GM12878 (cell line): Measurements from ENCODE around the gene POLR2B. TPM values are rescaled to one million over a fixed set of nuclear protein-coding genes. Genes with fewer than 3 reads are reported as not detected.

Experiments used
- ATAC-seq: fragments of 200-7000 bp; cut with Tn5 transposase; 3 replicates; pipeline ENCODE4 v1.9.1; 2020; ENCODE audit warnings: mild to moderate bottlenecking, moderate library complexity
- BruUV-seq: library from RNA; stranded (reverse); fragments of 400-500 nt; replicated peaks from 2 replicates; lab custom pipeline; 2021; lab: Mats Ljungman, UMichigan
- CTCF ChIA-PET: fragments of 300-600 bp; sonication (Branson Sonifier 250); formaldehyde crosslinking; extraction: SDS; loops from one replicate; lab custom pipeline; 2021; ENCODE audit warnings: inconsistent platforms; lab: Yijun Ruan, JAX
- POLR2A ChIA-PET: fragments of 350-600 bp; formaldehyde crosslinking; extraction: SDS; loops from one replicate; lab custom pipeline; 2021; ENCODE audit warnings: inconsistent platforms; lab: Charles Lee
- RAD21 ChIA-PET: fragments of 300-600 bp; sonication (Branson Sonifier 250); formaldehyde crosslinking; loops from one replicate; lab custom pipeline; 2023; ENCODE audit warnings: antibody characterized with exemption; ENCODE audit not compliant: unreplicated experiment; lab: Charles Lee
- SMC1A ChIA-PET: fragments of 300-600 bp; sonication (Branson Sonifier 250); formaldehyde crosslinking; loops from one replicate; lab custom pipeline; 2023; ENCODE audit not compliant: unreplicated experiment, uncharacterized antibody; lab: Charles Lee
- DNase-seq: peaks from one replicate; pipeline ENCODE4 v3.0.0-alpha.2; 2011; ENCODE audit warnings: low read depth, low spot score
- FAIRE-seq: peaks from 3 replicates; lab custom pipeline; 2011; peaks lifted over from hg19 to GRCh38; lab: Jason Lieb, UNC
- H2AFZ ChIP-seq: 2 replicates; pipeline ENCODE4 v1.6.0; 2011; ENCODE audit warnings: low read depth, low read length, control low read depth; ENCODE audit not compliant: control insufficient read depth
- H3K27ac ChIP-seq: 2 replicates; pipeline ENCODE4 v1.5.1; 2011; ENCODE audit warnings: control low read depth; ENCODE audit not compliant: control insufficient read depth, insufficient read depth
- H3K27me3 ChIP-seq, 2 experiments: replicated peaks in 1 of 2; 2 replicates each; pipeline versions ENCODE4 v1.6.0 to v1.6.1; 2011; ENCODE audit warnings: low read length in 1 of 2; ENCODE audit not compliant: control insufficient read depth in 2 of 2, insufficient read depth in 2 of 2
- H3K36me3 ChIP-seq, 2 experiments: 2 replicates each; pipeline ENCODE4 v1.5.1; 2011; ENCODE audit warnings: low read length in 1 of 2; ENCODE audit not compliant: control insufficient read depth in 2 of 2, insufficient read depth in 2 of 2
- H3K4me1 ChIP-seq: 2 replicates; pipeline ENCODE4 v1.6.1; 2011; ENCODE audit warnings: mild to moderate bottlenecking, low read length, moderate library complexity, mixed read lengths; ENCODE audit not compliant: control insufficient read depth, insufficient read depth
- H3K4me2 ChIP-seq: 2 replicates; pipeline ENCODE4 v1.6.0; 2011; ENCODE audit warnings: control low read depth; ENCODE audit not compliant: control insufficient read depth, insufficient read depth
- H3K4me3 ChIP-seq: fragments of 200-600 bp; sonication (generic); 2 replicates; pipeline ENCODE4 v1.5.1; 2016
- H3K79me2 ChIP-seq: 2 replicates; pipeline ENCODE4 v1.6.0; 2011; ENCODE audit warnings: low read length; ENCODE audit not compliant: control insufficient read depth, insufficient read depth
- H3K9ac ChIP-seq: 2 replicates; pipeline ENCODE4 v1.8.0; 2011; ENCODE audit warnings: low read length, control low read depth, mixed read lengths; ENCODE audit not compliant: control insufficient read depth, insufficient read depth
- H3K9me3 ChIP-seq: replicated peaks from 3 replicates; pipeline ENCODE4 v1.5.1; 2011; ENCODE audit warnings: mild to moderate bottlenecking, low read length; ENCODE audit not compliant: control insufficient read depth, insufficient read depth
- H4K20me1 ChIP-seq: 2 replicates; pipeline ENCODE4 v1.6.0; 2011; ENCODE audit not compliant: control insufficient read depth, insufficient read depth
- BCL11A ChIP-seq: IDR thresholded peaks from 2 replicates; pipeline ENCODE4 v1.6.1; 2011; ENCODE audit warnings: low read depth, low read length
- BRCA1 ChIP-seq: IDR thresholded peaks from 2 replicates; pipeline ENCODE4 v1.6.1; 2011; ENCODE audit warnings: low read depth, low read length, improper control_type of control experiment
- CTCF ChIP-seq, 3 experiments: IDR thresholded peaks in 2 of 3; conservative IDR thresholded peaks in 1 of 3; 2 replicates each; pipeline ENCODE4 v1.5.1; 2011; ENCODE audit warnings: low read depth in 3 of 3, low read length in 3 of 3, mild to moderate bottlenecking in 3 of 3, control low read depth in 2 of 3, moderate library complexity in 2 of 3, inconsistent platforms in 1 of 3, mixed read lengths in 1 of 3; ENCODE audit not compliant: control insufficient read depth in 2 of 3, insufficient read depth in 1 of 3; ENCODE audit errors: extremely low read depth in 1 of 3
- DPF2 ChIP-seq: fragments of 450-650 bp; IDR thresholded peaks from 2 replicates; pipeline ENCODE4 v1.6.1; 2017; ENCODE audit warnings: mild to moderate bottlenecking
- EP300 ChIP-seq, 2 experiments: fragments of 150-350 bp in 1 of 2; IDR thresholded peaks; 2 replicates each; pipeline ENCODE4 v1.6.1; 2011 to 2012; ENCODE audit warnings: low read depth in 2 of 2, low read length in 2 of 2, borderline replicate concordance in 1 of 2, improper control_type of control experiment in 1 of 2, inconsistent platforms in 1 of 2; ENCODE audit not compliant: control insufficient read depth in 1 of 2
- IKZF2 ChIP-seq, 2 experiments: fragments of 450-650 bp; IDR thresholded peaks; 2 replicates each; pipeline ENCODE4 v1.6.1; 2017; ENCODE audit warnings: mild to moderate bottlenecking in 2 of 2, moderate library complexity in 2 of 2
- IRF5 ChIP-seq: fragments of 450-650 bp; IDR thresholded peaks from 2 replicates; pipeline ENCODE4 v1.6.1; 2017; ENCODE audit warnings: borderline replicate concordance
- MEF2A ChIP-seq: IDR thresholded peaks from 2 replicates; pipeline ENCODE4 v1.6.1; 2011; ENCODE audit warnings: low read depth, mild to moderate bottlenecking, low read length, moderate library complexity; ENCODE audit not compliant: insufficient read depth
- MTA2 ChIP-seq: fragments of 450-650 bp; IDR thresholded peaks from 2 replicates; pipeline ENCODE4 v1.6.1; 2016; ENCODE audit warnings: low read depth, mild to moderate bottlenecking, moderate library complexity
- RAD21 ChIP-seq: IDR thresholded peaks from 2 replicates; pipeline ENCODE4 v1.6.1; 2011; ENCODE audit warnings: mild to moderate bottlenecking, low read depth, low read length, moderate library complexity; ENCODE audit not compliant: insufficient read depth
- SMAD5 ChIP-seq: IDR thresholded peaks from 2 replicates; pipeline ENCODE4 v1.6.1; 2016; ENCODE audit warnings: antibody characterized with exemption, low read depth
- TBL1XR1 ChIP-seq: IDR thresholded peaks from 2 replicates; pipeline ENCODE4 v1.6.1; 2012; ENCODE audit warnings: low read depth, low read length, improper control_type of control experiment
- TCF3 ChIP-seq: IDR thresholded peaks from 2 replicates; pipeline ENCODE4 v1.6.1; 2012; ENCODE audit warnings: low read depth, mild to moderate bottlenecking, low read length, borderline replicate concordance; ENCODE audit not compliant: insufficient read depth
- TCF7 ChIP-seq: IDR thresholded peaks from 2 replicates; pipeline ENCODE4 v1.6.1; 2014; ENCODE audit warnings: antibody characterized with exemption, borderline replicate concordance
- WGBS: methylation state at CpG from one replicate; pipeline ENCODE4 v1.1.6; 2016; ENCODE audit warnings: low lambda C conversion rate; ENCODE audit not compliant: insufficient replicate concordance, insufficient coverage; ENCODE audit errors: missing lambda C conversion rate; 5-methylcytosine and 5-hydroxymethylcytosine counted together
- in situ Hi-C: fragments of 300-500 bp; cut with MboI; formaldehyde crosslinking; loops from 9 replicates; pipeline ENCODE4 v1.14.3; 2018; ENCODE audit warnings: mixed read lengths
- intact Hi-C: fragments of 100-400 bp; cut with micrococcal nuclease; formaldehyde crosslinking; loops from one replicate; pipeline ENCODE4 v1.14.2; 2022; ENCODE audit not compliant: unreplicated experiment
- polyA plus RNA-seq, 11 experiments: library from polyadenylated mRNA; depleted of rRNA in 4 of 11; unstranded in 6 of 11; stranded (reverse) in 5 of 11; fragments of >200 nt; fragmentation: Nextera tagmentation in 4 of 11; fragmentation: Illumina TruSeq in 1 of 11; extraction: Ambion mirVana in 4 of 11; extraction: Trizol in 1 of 11; gene quantifications; 1 replicate in 1 of 11; 2 replicates in 10 of 11; pipeline versions ENCODE4 v1.2.1 to v1.2.3, GENCODE V29; 2011 to 2016; ENCODE audit warnings: inconsistent platforms in 2 of 11, missing spikeins in 2 of 11, low read depth in 1 of 11
- total RNA-seq, 4 experiments: library from RNA; depleted of rRNA in 3 of 4; stranded (reverse); fragments of >200 nt in 3 of 4; fragmentation: Illumina TruSeq in 1 of 4; extraction: Trizol in 1 of 4; gene quantifications; 2 replicates each; pipeline versions ENCODE4 v1.2.1 to v1.2.3, GENCODE V29; 2013 to 2021

Gene POLR2B
- total and polyA plus RNA-seq, 10 of the 15 experiments (the other 5 are each of a cell fraction or from before 2014, with no cell fraction given): 46.0 to 183 (median 99.2) TPM

- no peak for TF ChIP-seq IRF5
- TF ChIP-seq BCL11A: no peak
- 0 out of 6 replicates have a peak, but pooled peaks of 1 of the 3 experiments have one; percentile 2 for TF ChIP-seq CTCF (IDR thresholded peaks at IDR 0.05 in 2 of 3, conservative IDR thresholded peaks at IDR 0.05 in 1 of 3; ENCODE audit: control insufficient read depth in 2 of 3, extremely low read depth in 1 of 3, insufficient read depth in 1 of 3, low read depth in 3 of 3, low read length in 3 of 3)
Observed at GRCh38 chr4:56976837-56977320, 1.8 kb upstream of the POLR2B start (continued).

- ChIA-PET RAD21 (interaction anchor here (0.6 to 3.9 kb wide), 10 partner anchors 10 to 1029 kb away, joined by 3 to 43 read pairs (median 4); partner anchors contain the start of genes CEP135, PAICS, PPAT and REST), CTCF (interaction anchor here (0.7 to 1.7 kb wide), 9 partner anchors 14 to 349 kb away, joined by 3 to 6 read pairs (median 4); no protein-coding TSS in a partner anchor), POLR2A (interaction anchor here (0.6 to 4.1 kb wide), 15 partner anchors 11 to 590 kb away, joined by 3 to 31 read pairs (median 4); partner anchors contain the start of genes AASDH, PAICS, PPAT and REST), SMC1A (interaction anchor here (0.8 to 3.3 kb wide), 11 partner anchors 14 to 543 kb away, joined by 3 to 18 read pairs (median 4); partner anchors contain the start of genes PPAT and REST)
- FAIRE-seq (peak; percentile 95), DNase-seq (peak; percentile 99), ATAC-seq (peak; percentile 87)
- Histone ChIP-seq H3K4me1 (peaks cover 4% of the 10 kb centered on the region), H3K27me3 (no peaks in the 10 kb centered on the region), H3K9me3 (peaks cover 14% of the 10 kb centered on the region), H3K9ac (peak within 1 kb of the TSS; percentile 98), H2AFZ (peak within 1 kb of the TSS; percentile 90), H3K36me3 (peaks cover 2 to 11% of the 10 kb centered on the region in 2 experiments; a peak in 3 of 4 replicates), H3K4me2 (peak within 1 kb of the TSS; percentile 94), H3K27ac (peak within 1 kb of the TSS; percentile 92), H4K20me1 (peaks cover 6% of the 10 kb centered on the region), H3K79me2 (peaks cover 75% of the 10 kb centered on the region), H3K4me3 (peak within 1 kb of the TSS; percentile 92)
- WGBS: under 1% methylated on average over 49 of the region's 51 CpGs
- BruUV-seq: no TSS peak
- intact Hi-C loops (loop anchor here (1.0 to 5.0 kb wide), 3 partner anchors 68 to 1030 kb away; partner anchors contain the start of genes CEP135 and PAICS), in situ Hi-C loops (no loop called here)
- no peak for TF ChIP-seq DPF2
- TF ChIP-seq RAD21: no peak
- peak; percentile 57; the same call in 1 of the 2 replicates for TF ChIP-seq TCF3
- TF ChIP-seq MTA2: peak; percentile 12; the same call in 1 of the 2 replicates
- peak; percentile 81; the same call in 1 of the 2 replicates for TF ChIP-seq SMAD5
- TF ChIP-seq EP300 (IDR thresholded peaks at IDR 0.05; ENCODE audit: borderline replicate concordance in 1 of 2, control insufficient read depth in 1 of 2, low read depth in 2 of 2, low read length in 2 of 2): 0 out of 4 replicates have a peak, but pooled peaks of 1 of the 2 experiments have one; percentile 15
- no peak for TF ChIP-seq TBL1XR1
- peak; percentile 44 to 71 for TF ChIP-seq IKZF2 (IDR thresholded peaks at IDR 0.05)
- TF ChIP-seq TCF7: no peak
- TF ChIP-seq MEF2A: 0 out of 2 replicates have a peak, but pooled peaks have one; percentile 18
- peak; percentile 80 for TF ChIP-seq BRCA1
Observed at GRCh38 chr4:56977321-56978012, 1.2 kb upstream of the POLR2B start, which contains the start of gene NOA1. TSS of gene NOA1 (minus strand) at chr4:56977606. CDS start at chr4:56977585, 21 bp downstream.
